PFSK-1 (cell line): ENCODE measurements around the gene UVRAG.

Source experiments
- FOXP2 ChIP-seq: optimal IDR thresholded peaks from 2 replicates; pipeline ENCODE3; 2011; ENCODE audit warnings: borderline replicate concordance, control low read depth, inconsistent platforms; ENCODE audit not compliant: insufficient read depth; ENCODE audit errors: extremely low read length, extremely low read depth
- POLR2AphosphoS5 ChIP-seq: IDR thresholded peaks from 2 replicates; pipeline ENCODE4 v1.6.1; 2012; ENCODE audit warnings: low read depth, mild to moderate bottlenecking, control low read depth, low read length, moderate library complexity
- SIN3A ChIP-seq: IDR thresholded peaks from 2 replicates; pipeline ENCODE4 v1.6.1; 2012; ENCODE audit warnings: mild to moderate bottlenecking, low read length, moderate library complexity, borderline replicate concordance; ENCODE audit not compliant: insufficient read depth
- TAF1 ChIP-seq: IDR thresholded peaks from 2 replicates; pipeline ENCODE4 v1.6.1; 2012; ENCODE audit warnings: low read length, control low read depth, borderline replicate concordance; ENCODE audit not compliant: insufficient read depth
- TF ChIP-seq, protein P1 (sequence below), 2 experiments: IDR thresholded peaks; 2 replicates each; pipeline versions ENCODE4 v1.6.1 to v1.8.0; 2011 to 2012; ENCODE audit warnings: low read depth in 2 of 2, low read length in 2 of 2, control low read depth in 1 of 2, inconsistent platforms in 1 of 2, mild to moderate bottlenecking in 1 of 2, moderate library complexity in 1 of 2; ENCODE audit not compliant: insufficient read depth in 1 of 2

UVRAG gene

DNA sequence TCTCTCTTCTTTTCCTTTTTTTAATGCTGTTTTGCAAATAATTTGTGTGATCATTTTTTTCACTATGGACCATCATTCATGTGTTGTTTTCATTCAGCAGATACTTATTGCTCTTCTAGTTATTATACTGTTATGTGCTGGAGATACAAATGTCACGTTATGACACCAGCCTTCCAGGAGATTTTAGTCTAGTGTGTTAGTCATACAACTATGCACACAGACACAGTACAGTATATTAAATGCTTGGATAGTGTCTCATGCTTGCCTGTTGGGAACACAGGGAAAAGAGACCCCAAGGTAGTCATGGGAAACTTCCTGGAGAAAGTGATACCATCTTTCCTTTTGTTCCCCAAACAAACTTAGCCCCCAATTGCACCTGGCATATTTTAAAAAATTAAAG is 116.1 kb downstream of the UVRAG start:
- TF ChIP-seq FOXP2 (no peak), POLR2AphosphoS5 (no peak), SIN3A (no peak), TAF1 (no peak)
- TF ChIP-seq, protein P1, sequence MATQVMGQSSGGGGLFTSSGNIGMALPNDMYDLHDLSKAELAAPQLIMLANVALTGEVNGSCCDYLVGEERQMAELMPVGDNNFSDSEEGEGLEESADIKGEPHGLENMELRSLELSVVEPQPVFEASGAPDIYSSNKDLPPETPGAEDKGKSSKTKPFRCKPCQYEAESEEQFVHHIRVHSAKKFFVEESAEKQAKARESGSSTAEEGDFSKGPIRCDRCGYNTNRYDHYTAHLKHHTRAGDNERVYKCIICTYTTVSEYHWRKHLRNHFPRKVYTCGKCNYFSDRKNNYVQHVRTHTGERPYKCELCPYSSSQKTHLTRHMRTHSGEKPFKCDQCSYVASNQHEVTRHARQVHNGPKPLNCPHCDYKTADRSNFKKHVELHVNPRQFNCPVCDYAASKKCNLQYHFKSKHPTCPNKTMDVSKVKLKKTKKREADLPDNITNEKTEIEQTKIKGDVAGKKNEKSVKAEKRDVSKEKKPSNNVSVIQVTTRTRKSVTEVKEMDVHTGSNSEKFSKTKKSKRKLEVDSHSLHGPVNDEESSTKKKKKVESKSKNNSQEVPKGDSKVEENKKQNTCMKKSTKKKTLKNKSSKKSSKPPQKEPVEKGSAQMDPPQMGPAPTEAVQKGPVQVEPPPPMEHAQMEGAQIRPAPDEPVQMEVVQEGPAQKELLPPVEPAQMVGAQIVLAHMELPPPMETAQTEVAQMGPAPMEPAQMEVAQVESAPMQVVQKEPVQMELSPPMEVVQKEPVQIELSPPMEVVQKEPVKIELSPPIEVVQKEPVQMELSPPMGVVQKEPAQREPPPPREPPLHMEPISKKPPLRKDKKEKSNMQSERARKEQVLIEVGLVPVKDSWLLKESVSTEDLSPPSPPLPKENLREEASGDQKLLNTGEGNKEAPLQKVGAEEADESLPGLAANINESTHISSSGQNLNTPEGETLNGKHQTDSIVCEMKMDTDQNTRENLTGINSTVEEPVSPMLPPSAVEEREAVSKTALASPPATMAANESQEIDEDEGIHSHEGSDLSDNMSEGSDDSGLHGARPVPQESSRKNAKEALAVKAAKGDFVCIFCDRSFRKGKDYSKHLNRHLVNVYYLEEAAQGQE (IDR thresholded peaks at IDR 0.05; ENCODE audit: insufficient read depth in 1 of 2, low read depth in 2 of 2, low read length in 2 of 2), result no peak

DNA sequence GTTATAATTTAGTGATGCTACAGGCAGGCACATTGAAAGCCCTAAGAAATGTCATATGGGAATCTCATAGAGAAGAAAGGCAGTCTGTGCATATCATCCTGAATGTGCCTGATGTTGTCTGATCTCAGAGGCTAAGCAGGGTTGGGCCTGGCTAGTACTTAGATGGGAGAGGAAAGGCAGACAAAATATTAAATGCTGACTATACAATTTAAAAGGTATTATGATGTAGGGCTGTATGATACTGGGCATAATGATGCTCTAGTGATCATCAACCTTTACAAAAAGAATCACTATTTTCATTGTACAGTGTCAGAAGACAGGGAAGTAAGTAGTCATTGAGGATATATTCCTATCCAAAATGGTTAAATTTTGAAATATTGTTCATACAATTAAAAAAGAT is 119.8 kb downstream of the UVRAG start:
- TF ChIP-seq POLR2AphosphoS5 (no peak), TAF1 (no peak), FOXP2 (no peak), SIN3A (no peak)
- TF ChIP-seq, protein P1 (IDR thresholded peaks at IDR 0.05; ENCODE audit: insufficient read depth in 1 of 2, low read depth in 2 of 2, low read length in 2 of 2), result no peak

DNA sequence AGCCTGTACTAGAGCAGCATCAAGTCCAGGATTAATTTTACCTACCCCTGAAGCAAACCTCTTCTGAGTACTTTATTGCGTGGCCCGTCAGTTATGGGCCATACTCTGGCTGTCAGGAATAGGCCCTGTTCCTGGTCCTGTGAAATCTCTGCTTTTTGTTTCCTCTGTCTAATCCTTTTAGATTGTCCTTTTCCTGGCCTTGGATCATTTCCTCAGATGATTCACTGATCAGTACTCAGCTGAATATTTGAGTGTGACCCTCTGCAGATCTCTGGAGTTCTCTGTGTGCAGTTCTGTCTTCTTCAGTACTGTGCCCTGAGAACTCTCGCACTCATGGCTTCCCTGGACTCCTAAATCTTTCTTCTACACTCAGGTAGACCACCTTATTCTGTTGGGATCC is 123.5 kb downstream of the UVRAG start:
- TF ChIP-seq POLR2AphosphoS5 (no peak), TAF1 (no peak), FOXP2 (no peak), SIN3A (no peak)
- TF ChIP-seq, protein P1 (IDR thresholded peaks at IDR 0.05; ENCODE audit: insufficient read depth in 1 of 2, low read depth in 2 of 2, low read length in 2 of 2), result no peak

DNA sequence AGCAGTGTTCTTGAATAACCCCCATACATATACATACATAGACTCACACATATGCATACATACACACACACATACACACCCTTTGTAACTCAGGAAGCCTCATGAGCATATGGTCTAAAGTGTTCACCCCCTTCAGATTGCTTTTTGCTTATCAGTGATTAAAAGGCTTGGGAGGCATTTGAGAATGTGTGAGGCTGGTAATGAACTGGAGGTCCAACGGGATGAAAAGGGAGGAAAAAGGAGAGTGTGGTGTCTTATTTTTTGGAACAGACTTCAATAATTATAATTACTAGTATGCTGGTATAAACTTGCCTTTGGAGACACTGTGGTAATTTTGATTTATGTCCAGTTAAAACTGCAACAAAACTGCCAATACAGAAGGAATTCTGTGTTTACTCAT is 124.5 kb downstream of the UVRAG start:
- TF ChIP-seq TAF1 (no peak), POLR2AphosphoS5 (no peak), FOXP2 (no peak), SIN3A (no peak)
- TF ChIP-seq, protein P1 (IDR thresholded peaks at IDR 0.05; ENCODE audit: insufficient read depth in 1 of 2, low read depth in 2 of 2, low read length in 2 of 2), result no peak

DNA sequence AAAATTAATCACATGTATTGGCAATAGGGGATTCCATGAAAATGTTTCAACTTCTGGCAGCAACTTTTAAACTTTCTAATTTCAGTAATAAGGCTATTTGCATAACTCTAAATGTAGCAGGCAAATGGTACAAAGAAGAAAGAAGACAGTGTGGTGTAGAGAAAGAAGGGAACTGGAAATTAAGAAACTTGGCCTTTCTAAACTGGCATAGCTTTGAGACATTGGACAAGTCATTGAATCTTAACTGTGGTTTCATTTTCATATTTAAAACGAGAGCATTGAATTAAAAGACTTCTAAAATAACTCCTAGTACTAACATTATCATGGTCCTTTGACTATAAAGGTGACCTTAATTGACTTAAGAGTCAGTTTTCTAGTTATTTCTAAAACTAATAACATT is 125.0 kb downstream of the UVRAG start:
- TF ChIP-seq TAF1, result no peak
- no peak for TF ChIP-seq SIN3A
- TF ChIP-seq, protein P1 (IDR thresholded peaks at IDR 0.05; ENCODE audit: insufficient read depth in 1 of 2, low read depth in 2 of 2, low read length in 2 of 2), result no peak
- no peak for TF ChIP-seq FOXP2
- TF ChIP-seq POLR2AphosphoS5, result no peak
